K562 (cell line): ENCODE data around the gene GALNT9. TPM values are rescaled to one million over a fixed set of nuclear protein-coding genes. Genes with fewer than 3 reads are reported as not detected.

Experiments used
- ATF6 ChIP-seq: sonication (generic); formaldehyde crosslinking; IDR thresholded peaks from 2 replicates; pipeline ENCODE4 v1.4.0; 2020; ENCODE audit warnings: mild to moderate bottlenecking, missing genetic modification reagents
- BRF1 ChIP-seq: IDR thresholded peaks from 3 replicates; pipeline ENCODE4 v1.6.1; 2011; ENCODE audit warnings: borderline replicate concordance, mild to moderate bottlenecking; ENCODE audit not compliant: insufficient read length; ENCODE audit errors: extremely low read depth
- E2F6 ChIP-seq, 2 experiments: IDR thresholded peaks; 2 replicates each; pipeline ENCODE4 v1.6.1; 2011; ENCODE audit warnings: borderline replicate concordance in 1 of 2, control low read depth in 1 of 2, low read depth in 1 of 2, low read length in 1 of 2, mild to moderate bottlenecking in 1 of 2, mixed read lengths in 1 of 2, moderate library complexity in 1 of 2; ENCODE audit not compliant: insufficient read depth in 1 of 2, insufficient read length in 1 of 2, poor library complexity in 1 of 2, severe bottlenecking in 1 of 2; ENCODE audit errors: extremely low read depth in 1 of 2
- HSF4 ChIP-seq: fragments of 250-450 bp; sonication (Bioruptor Pico); IDR thresholded peaks from 2 replicates; pipeline ENCODE4 v2.1.2; 2022; ENCODE audit warnings: mild to moderate bottlenecking, moderate library complexity, borderline replicate concordance
- L3MBTL2 ChIP-seq: fragments of 450-650 bp; IDR thresholded peaks from 2 replicates; pipeline ENCODE4 v1.6.1; 2016; ENCODE audit warnings: mild to moderate bottlenecking, moderate library complexity
- MNT ChIP-seq, 2 experiments: fragments of 450-650 bp; conservative IDR thresholded peaks; 2 replicates each; pipeline ENCODE4 v1.6.1; 2017; ENCODE audit warnings: mild to moderate bottlenecking in 2 of 2, moderate library complexity in 2 of 2
- POLR3A ChIP-seq: IDR thresholded peaks from 2 replicates; pipeline ENCODE4 v1.6.1; 2011; ENCODE audit warnings: borderline replicate concordance, mild to moderate bottlenecking, moderate library complexity; ENCODE audit not compliant: insufficient read length, insufficient read depth; ENCODE audit errors: extremely low read depth
- RAD51 ChIP-seq: fragments of 450-650 bp; IDR thresholded peaks from 2 replicates; pipeline ENCODE4 v1.7.1; 2016; ENCODE audit warnings: low read depth, mild to moderate bottlenecking, borderline replicate concordance
- RCOR1 ChIP-seq, 2 experiments: IDR thresholded peaks; 2 replicates each; pipeline ENCODE4 v1.6.1; 2012; ENCODE audit warnings: low read depth in 2 of 2, low read length in 2 of 2, borderline replicate concordance in 1 of 2, improper control_type of control experiment in 1 of 2
- SOX6 ChIP-seq: fragments of 450-650 bp; IDR thresholded peaks from 2 replicates; pipeline ENCODE4 v1.6.1; 2014; ENCODE audit warnings: mild to moderate bottlenecking
- SP1 ChIP-seq: sonication (generic); formaldehyde crosslinking; IDR thresholded peaks from 2 replicates; pipeline ENCODE4 v1.8.1; 2022; ENCODE audit warnings: mild to moderate bottlenecking, missing genetic modification reagents
- ZBTB8A ChIP-seq: fragments of 450-650 bp; IDR thresholded peaks from 2 replicates; pipeline ENCODE4 v1.6.1; 2018; ENCODE audit warnings: mild to moderate bottlenecking, moderate library complexity; ENCODE audit not compliant: partially characterized antibody
- ZC3H11A ChIP-seq: IDR thresholded peaks from 2 replicates; pipeline ENCODE4 v1.6.1; 2012; ENCODE audit warnings: low read depth, low read length, improper control_type of control experiment
- ZNF121 ChIP-seq: sonication (generic); formaldehyde crosslinking; conservative IDR thresholded peaks from 2 replicates; pipeline ENCODE4 v1.8.0; 2022; ENCODE audit warnings: missing genetic modification reagents
- ZNF316 ChIP-seq: fragments of 450-650 bp; IDR thresholded peaks from 2 replicates; pipeline ENCODE4 v1.6.1; 2016
- ZNF740 ChIP-seq, 3 experiments: fragments of 200-800 bp in 1 of 3; sonication (Bioruptor generic) in 1 of 3; sonication (generic) in 1 of 3; formaldehyde crosslinking in 1 of 3; IDR thresholded peaks; 2 replicates each; pipeline versions ENCODE4 v1.6.1 to v1.8.0; 2016 to 2022; ENCODE audit warnings: mild to moderate bottlenecking in 2 of 3, missing compliant biosample characterization in 2 of 3, missing genetic modification characterization in 2 of 3, missing genetic modification reagents in 1 of 3
- ZSCAN32 ChIP-seq: fragments of 450-650 bp; formaldehyde crosslinking; IDR thresholded peaks from 2 replicates; pipeline ENCODE4 v1.4.0; 2020; ENCODE audit warnings: mild to moderate bottlenecking, moderate library complexity
- polyA plus RNA-seq, 8 experiments: library from polyadenylated mRNA; depleted of rRNA in 4 of 8; stranded (reverse) in 5 of 8; unstranded in 3 of 8; fragments of >200 nt; fragmentation: Nextera tagmentation in 2 of 8; fragmentation: Illumina TruSeq in 1 of 8; extraction: Ambion mirVana in 2 of 8; extraction: Trizol in 1 of 8; gene quantifications; 2 replicates each; pipeline versions ENCODE4 v1.2.1 to v1.2.3, GENCODE V29; 2011 to 2014; ENCODE audit warnings: inconsistent platforms in 1 of 8, missing spikeins in 1 of 8
- total RNA-seq, 7 experiments: library from RNA; depleted of rRNA in 6 of 7; stranded (reverse); fragments of >200 nt in 6 of 7; fragmentation: Illumina TruSeq in 2 of 7; extraction: Trizol in 2 of 7; gene quantifications; 2 replicates each; pipeline versions ENCODE4 v1.2.1 to v1.2.3, GENCODE V29; 2011 to 2021; ENCODE audit warnings: low replicate concordance in 1 of 7

Gene GALNT9
- total and polyA plus RNA-seq, 9 of the 15 experiments (the other 6 are each of a cell fraction or from before 2014, with no cell fraction given): not detected

GRCh38 chr12:132167611-132168310 is 161.6 kb downstream of the GALNT9 start (continued):
- TF ChIP-seq MNT (conservative IDR thresholded peaks at IDR 0.05): no peak
- TF ChIP-seq ZNF121 (CRISPR knock-in tag): no peak
- peak; percentile 41; the same call in 1 of the 2 replicates for TF ChIP-seq ZNF316
- TF ChIP-seq E2F6 (IDR thresholded peaks at IDR 0.05; ENCODE audit: borderline replicate concordance in 1 of 2, extremely low read depth in 1 of 2, insufficient read depth in 1 of 2, insufficient read length in 1 of 2, low read depth in 1 of 2, low read length in 1 of 2, poor library complexity in 1 of 2, severe bottlenecking in 1 of 2): peak in 1 of 2 experiments; percentile 80
- TF ChIP-seq RCOR1 (IDR thresholded peaks at IDR 0.05; ENCODE audit: borderline replicate concordance in 1 of 2, low read depth in 2 of 2, low read length in 2 of 2): no peak
- TF ChIP-seq L3MBTL2: peak; percentile 48; the same call in 1 of the 2 replicates
- peak; percentile 50; the same call in 1 of the 2 replicates for TF ChIP-seq SOX6
- peak; percentile 40; the same call in 1 of the 2 replicates for TF ChIP-seq RAD51
- TF ChIP-seq POLR3A: no peak
- no peak for TF ChIP-seq BRF1
- no peak for TF ChIP-seq ZSCAN32 (CRISPR knock-in tag)
- no peak for TF ChIP-seq ZNF740 (CRISPR knock-in tag; IDR thresholded peaks at IDR 0.05)
- no peak for TF ChIP-seq ZNF740 (tag; IDR thresholded peaks at IDR 0.05)
- TF ChIP-seq HSF4 (CRISPR knock-in tag): no peak
- no peak for TF ChIP-seq ATF6 (CRISPR knock-in tag)
- TF ChIP-seq ZBTB8A: no peak
- TF ChIP-seq SP1 (CRISPR knock-in tag): no peak
- TF ChIP-seq ZC3H11A: no peak
